Tibial nerve (tissue), 4 donors: ENCODE measurements around the gene SELENOW.

Experiments
- EP300 ChIP-seq, 2 donors: sonication (generic); formaldehyde crosslinking; IDR thresholded peaks; one replicate each; pipeline ENCODE4 v1.6.1; 2017; ENCODE audit warnings: antibody characterized with exemption in 2 of 2, mild to moderate bottlenecking in 1 of 2
- POLR2A ChIP-seq, 2 donors: fragments of 450-650 bp; IDR thresholded peaks; one replicate each; pipeline ENCODE4 v1.6.1; 2017; ENCODE audit warnings: antibody characterized with exemption in 2 of 2, mild to moderate bottlenecking in 2 of 2, moderate library complexity in 2 of 2
- TF ChIP-seq, protein P1 (sequence below), 5 experiments: fragments of 200-600 bp in 3 of 5; fragments of 450-650 bp in 2 of 5; sonication (generic) in 3 of 5; IDR thresholded peaks; one replicate each; pipeline ENCODE4 v1.5.1; 2016 to 2019; ENCODE audit warnings: antibody characterized with exemption in 5 of 5, mild to moderate bottlenecking in 3 of 5, moderate library complexity in 2 of 5

DNA sequence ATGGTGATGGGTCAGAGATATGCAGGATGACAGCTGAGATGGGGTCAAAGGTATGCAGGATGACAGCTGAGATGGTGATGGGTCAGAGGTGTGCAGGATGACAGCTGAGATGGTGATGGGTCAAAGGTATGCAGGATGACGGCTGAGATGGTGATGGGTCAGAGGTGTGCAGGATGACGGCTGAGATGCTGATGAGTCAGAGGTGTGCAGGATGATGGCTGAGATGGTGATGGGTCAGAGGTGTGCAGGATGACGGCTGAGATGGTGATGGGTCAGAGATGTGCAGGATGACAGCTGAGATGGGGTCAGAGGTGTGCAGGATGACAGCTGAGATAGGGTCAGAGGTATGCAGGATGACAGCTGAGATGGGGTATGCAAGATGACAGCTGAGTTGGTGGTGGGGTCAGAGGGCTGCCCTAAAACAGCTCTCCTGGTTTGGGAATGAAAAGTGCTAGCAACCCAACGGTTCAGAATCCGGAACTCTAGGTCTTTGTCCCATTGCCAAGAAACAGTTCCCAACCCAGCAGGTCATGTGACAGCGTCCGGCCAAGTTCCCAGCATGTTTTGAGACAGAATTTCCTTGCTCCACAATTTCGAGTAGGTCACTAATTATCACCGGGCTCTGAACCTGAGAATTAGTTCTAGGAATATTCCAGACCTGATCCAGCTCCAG, 3.2 kb downstream of the SELENOW start:
- TF ChIP-seq, protein P1, sequence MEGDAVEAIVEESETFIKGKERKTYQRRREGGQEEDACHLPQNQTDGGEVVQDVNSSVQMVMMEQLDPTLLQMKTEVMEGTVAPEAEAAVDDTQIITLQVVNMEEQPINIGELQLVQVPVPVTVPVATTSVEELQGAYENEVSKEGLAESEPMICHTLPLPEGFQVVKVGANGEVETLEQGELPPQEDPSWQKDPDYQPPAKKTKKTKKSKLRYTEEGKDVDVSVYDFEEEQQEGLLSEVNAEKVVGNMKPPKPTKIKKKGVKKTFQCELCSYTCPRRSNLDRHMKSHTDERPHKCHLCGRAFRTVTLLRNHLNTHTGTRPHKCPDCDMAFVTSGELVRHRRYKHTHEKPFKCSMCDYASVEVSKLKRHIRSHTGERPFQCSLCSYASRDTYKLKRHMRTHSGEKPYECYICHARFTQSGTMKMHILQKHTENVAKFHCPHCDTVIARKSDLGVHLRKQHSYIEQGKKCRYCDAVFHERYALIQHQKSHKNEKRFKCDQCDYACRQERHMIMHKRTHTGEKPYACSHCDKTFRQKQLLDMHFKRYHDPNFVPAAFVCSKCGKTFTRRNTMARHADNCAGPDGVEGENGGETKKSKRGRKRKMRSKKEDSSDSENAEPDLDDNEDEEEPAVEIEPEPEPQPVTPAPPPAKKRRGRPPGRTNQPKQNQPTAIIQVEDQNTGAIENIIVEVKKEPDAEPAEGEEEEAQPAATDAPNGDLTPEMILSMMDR (IDR thresholded peaks at IDR 0.05): no peak
- TF ChIP-seq POLR2A (IDR thresholded peaks at IDR 0.05) (no peak), EP300 (IDR thresholded peaks at IDR 0.05) (peak in 1 of 2 donors; percentile 58)
